NCI-H128 (cell line): Measurements from ENCODE around the gene UBL7.
A peak's percentile ranks its signal among the peaks of the same experiment; 100 is the strongest.
"Not testable (repeated sequence)": the region's sequence is repeated elsewhere in the genome, so short reads cannot be mapped to it uniquely, and the experiment has no call there.

ENCODE experiments used
- DNase-seq: peaks from one replicate; lab custom pipeline; 2025; ENCODE audit not compliant: unreplicated experiment; lab: John Stamatoyannopoulos, UW

UBL7 gene

DNA sequence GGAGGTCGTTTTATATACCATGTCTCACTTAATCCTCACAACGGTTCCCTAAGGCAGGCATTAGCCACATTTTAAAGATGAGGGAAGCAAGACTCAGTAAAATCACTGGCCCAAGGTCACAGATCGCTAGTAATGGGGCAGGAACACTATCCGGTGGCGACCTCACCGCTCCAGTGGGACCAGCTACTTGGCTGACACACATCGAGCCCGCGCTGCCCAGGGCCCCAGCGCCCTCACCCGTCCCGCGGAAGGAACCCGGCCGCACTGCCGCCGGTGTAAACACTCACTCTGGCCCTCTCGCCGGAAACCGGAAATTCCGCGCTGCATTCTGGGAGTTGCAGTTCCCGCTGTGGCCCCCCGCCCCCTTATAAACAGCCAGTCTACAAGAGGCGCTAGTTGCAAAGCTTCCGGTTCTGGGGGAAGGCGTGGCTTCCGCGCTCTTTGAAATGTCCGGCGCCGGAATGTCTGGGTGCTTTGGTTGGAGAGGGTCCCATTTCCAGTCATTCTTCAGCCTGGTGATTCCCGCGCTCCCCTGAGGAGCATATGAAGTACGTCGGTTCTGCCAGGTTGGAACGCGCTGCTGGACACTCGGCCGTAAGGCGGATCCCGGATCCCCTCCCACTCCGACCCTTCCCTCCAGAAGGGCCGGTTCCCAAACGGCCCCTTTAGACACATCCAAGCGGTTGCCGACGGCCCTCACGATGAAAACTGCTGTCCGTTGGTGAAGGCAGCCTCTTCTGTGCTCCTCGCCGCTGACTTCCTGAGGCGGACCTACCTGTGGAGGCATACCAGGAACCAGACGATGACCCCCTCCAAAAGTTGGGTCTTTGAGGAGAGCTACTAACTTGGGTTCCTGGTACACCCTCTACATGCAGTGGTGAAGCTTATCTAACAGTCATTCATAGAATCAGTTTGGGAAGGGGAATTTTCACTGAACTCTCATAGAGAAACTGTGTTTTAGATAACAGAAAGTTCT lies at the start of gene UBL7:
Gene UBL7 (minus strand): TSS at position 290 of the 976 bp plus-strand sequence. CDS start 2,293 bp downstream, outside the sequence.
- DNase-seq, result peak; percentile 76

DNA sequence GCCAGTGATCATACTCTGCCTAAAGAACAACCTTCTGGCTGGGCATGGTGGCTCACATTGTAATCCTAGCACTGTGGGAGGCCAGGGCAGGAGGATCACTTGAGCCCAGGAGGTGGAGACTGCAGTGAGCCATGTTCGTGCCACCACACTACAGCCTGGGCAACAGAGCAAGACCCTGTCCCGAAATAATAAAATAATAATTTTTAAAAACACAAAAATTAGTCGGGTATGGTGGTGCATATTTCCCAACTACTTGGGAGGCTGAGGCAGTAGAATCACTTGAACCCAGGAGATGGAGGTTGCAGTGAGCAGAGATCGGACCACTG lies 45.5 kb upstream of the UBL7 start:
- no peak for DNase-seq

- DNase-seq, result no peak
Observed at GRCh38 chr15:74505837-74506514, 45.0 kb upstream of the UBL7 start.

DNA sequence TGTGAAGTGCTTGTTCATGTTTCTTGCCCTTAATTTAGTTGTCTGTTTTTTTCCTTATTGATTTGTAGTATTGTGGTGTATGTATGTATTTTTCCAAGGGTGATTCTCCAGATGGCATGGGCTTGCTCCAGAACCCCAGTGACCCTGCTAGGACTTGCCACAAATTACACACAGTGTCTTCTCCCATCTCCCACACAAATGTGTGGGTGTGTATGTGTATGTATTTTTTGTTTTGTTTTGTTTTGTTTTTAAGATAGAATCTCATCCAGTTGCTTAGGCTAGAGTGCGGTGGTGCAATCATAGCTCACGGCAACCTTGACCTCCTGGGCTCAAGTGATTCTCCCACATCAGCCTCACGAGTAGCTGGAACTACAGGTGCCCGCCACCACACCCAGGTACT lies 43.9 kb upstream of the UBL7 start:
- DNase-seq, result no peak

DNA sequence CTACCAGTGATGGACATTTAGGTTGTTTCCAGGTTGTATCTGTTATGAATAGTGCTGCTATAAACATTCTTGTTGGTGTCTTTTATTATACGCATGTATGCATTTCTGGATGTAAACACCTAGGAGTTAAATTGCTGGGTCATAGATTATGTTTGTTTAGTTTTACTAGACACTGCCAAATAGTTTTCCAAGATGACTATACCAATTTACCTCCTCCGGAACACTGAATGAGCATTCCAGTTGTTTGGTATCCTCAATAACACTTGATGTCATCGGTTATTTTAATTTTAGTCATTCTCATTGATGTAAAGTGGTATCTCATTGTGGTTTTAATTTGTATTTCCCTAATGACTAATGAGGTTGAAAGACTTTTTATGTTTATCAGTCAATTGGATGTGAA lies 43.5 kb upstream of the UBL7 start:
- no peak for DNase-seq

GRCh38 chr15:74502301-74502700 lies 41.3 kb upstream of the UBL7 start:
- DNase-seq, result no peak

GRCh38 chr15:74500401-74500800 lies 39.4 kb upstream of the UBL7 start:
- DNase-seq, result no peak

- no peak for DNase-seq
Observed at GRCh38 chr15:74499366-74499765, 38.4 kb upstream of the UBL7 start.

- DNase-seq, result peak; percentile 40
Observed at GRCh38 chr15:74497584-74497983, 36.6 kb upstream of the UBL7 start.

- no peak for DNase-seq
Observed at GRCh38 chr15:74496648-74497047, 35.7 kb upstream of the UBL7 start.

GRCh38 chr15:74490339-74490689 lies 29.4 kb upstream of the UBL7 start:
- DNase-seq, result no peak

DNA sequence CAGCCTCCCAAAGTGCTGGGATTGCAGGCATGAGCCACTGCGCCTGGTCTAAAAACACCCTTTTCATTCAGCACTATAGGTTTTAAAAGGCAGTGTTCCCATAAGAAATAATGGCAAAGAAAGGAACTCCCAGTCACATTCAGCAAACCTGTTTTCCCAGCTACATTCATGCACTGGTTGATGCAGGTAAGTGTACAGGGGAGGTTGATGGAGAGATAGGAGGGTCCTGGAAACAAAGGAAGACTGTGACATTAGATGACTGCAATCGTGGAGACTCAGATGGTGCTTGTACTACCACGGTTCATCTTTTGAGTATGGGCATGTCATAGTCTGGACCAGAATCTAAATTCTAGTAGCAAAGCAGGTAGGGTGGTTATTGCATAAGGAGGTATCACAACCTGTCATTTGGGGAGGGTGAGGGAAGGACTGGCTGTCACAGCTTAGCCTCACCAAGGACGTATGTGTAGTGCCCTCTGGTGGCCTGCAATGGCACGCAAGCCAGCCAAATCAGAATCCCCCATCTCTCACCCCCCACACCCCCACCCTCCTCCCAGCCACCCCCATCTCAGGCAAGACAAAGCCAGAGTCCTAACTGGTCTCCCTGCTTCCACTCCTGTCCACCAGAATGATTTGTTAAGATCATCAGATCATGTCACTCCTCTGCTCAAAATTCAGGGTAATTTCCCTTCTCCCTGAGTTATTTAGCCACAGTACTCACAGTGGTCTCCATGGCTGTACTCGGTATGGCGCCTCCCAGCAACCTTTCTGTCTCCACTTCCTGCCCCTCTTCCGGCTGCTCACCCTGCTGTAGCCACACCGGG lies 28.8 kb upstream of the UBL7 start:
- DNase-seq, result peak; percentile 29

- no peak for DNase-seq
Observed at GRCh38 chr15:74488776-74489175, 27.8 kb upstream of the UBL7 start.

DNA sequence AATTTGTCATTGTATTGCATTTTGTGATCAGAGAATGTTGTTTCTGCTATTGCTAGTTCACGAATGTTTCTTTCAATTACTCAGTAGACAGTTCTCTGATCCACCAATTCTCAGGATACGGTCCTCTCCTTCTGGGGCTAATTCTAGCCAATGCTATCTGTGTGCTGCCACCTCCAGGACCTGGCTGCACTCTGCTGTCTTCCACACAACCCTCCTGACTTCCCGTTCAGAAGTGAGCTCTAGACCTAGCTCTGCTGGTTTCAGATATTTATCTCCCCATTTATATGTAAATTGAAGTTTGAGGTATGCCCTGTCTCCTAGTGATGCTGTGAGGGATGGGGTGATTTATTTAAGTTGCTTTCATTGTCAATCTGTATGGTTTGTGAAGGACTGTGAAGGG lies 21.7 kb upstream of the UBL7 start:
- DNase-seq, result no peak

- not testable (repeated sequence) for DNase-seq
Observed at GRCh38 chr15:74480364-74480763, 19.4 kb upstream of the UBL7 start.

DNA sequence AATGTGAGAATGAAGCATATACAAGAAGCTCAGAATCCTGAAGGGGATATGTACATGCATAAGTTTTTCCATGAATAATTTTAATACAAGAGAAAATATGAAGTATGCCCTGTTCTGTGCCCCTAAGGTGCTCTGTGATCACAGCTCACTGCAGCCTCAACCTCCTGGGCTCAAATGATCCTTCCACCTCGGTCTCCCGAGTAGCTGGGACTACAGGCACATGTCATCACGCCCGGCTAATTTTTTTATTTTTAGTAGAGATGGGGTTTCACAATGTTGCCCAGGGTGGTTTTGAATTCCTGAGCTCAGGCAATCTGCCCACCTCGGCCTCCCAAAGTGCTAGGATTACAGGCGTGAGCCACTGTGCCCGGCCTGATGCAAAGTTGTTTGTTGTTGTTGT lies 10.7 kb upstream of the UBL7 start:
- not testable (repeated sequence) for DNase-seq

GRCh38 chr15:74470631-74471395 lies 9.9 kb upstream of the UBL7 start:
- no peak for DNase-seq

- no peak for DNase-seq
Observed at GRCh38 chr15:74468341-74469032, 7.5 kb upstream of the UBL7 start.

- no peak for DNase-seq
Observed at GRCh38 chr15:74466570-74466969, 5.6 kb upstream of the UBL7 start.

DNA sequence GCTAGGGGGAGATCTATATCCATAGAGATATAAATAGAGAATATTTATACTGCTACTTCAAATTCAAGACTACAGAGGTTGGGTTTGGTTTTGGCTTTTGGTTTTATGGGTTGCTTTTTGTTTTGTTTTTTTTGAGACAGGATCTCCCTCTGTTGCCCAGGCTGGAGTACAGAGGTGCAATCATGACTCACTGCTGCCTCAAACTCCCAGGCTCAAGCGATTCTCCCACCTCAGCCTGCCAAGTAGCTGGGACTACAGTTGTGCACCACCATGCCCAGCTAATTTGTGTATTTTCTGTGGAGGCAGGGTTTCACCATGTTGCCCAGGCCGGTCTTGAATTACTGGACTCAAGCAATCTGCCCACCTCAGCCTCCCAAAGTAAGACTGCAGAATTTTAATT lies 3.9 kb upstream of the UBL7 start:
- no peak for DNase-seq
